Upper lobe of right lung (tissue), 1 donor: ENCODE measurements around the gene MYO1F. TPM values are rescaled to one million over a fixed set of nuclear protein-coding genes. Genes with fewer than 3 reads are reported as not detected.
A peak's percentile ranks its signal among the peaks of the same experiment; 100 is the strongest.

Experiments
- ATAC-seq: fragments of 200-7000 bp; cut with Tn5 transposase; one replicate; pipeline ENCODE4 v1.9.1; 2020; ENCODE audit warnings: mild to moderate bottlenecking, moderate library complexity
- DNase-seq: peaks from one replicate; pipeline ENCODE4 v3.0.0-alpha.2; 2020
- H3K27ac ChIP-seq: fragments of 200-600 bp; one replicate; pipeline ENCODE4 v1.8.0; 2022
- H3K27me3 ChIP-seq: fragments of 200-600 bp; one replicate; pipeline ENCODE4 v1.8.0; 2022; ENCODE audit warnings: mild to moderate bottlenecking
- H3K36me3 ChIP-seq: fragments of 200-600 bp; one replicate; pipeline ENCODE4 v1.8.0; 2022
- H3K4me1 ChIP-seq: fragments of 200-600 bp; one replicate; pipeline ENCODE4 v1.8.0; 2022
- H3K4me3 ChIP-seq: fragments of 200-600 bp; one replicate; pipeline ENCODE4 v1.8.0; 2022; ENCODE audit warnings: mild to moderate bottlenecking
- H3K9me3 ChIP-seq: fragments of 200-600 bp; one replicate; pipeline ENCODE4 v1.8.0; 2022
- intact Hi-C: fragments of 100-400 bp; cut with DNase I; formaldehyde crosslinking; loops from one replicate; pipeline ENCODE4 v1.11.0; 2022
- total RNA-seq: library from RNA; stranded (reverse); fragmentation: NEBNext Ultra II Directional; extraction: Animal tissue kit (Norgen Biotek cat#: 25700); gene quantifications from one replicate; pipeline ENCODE4 v1.2.1, GENCODE V29; 2021
- TF ChIP-seq, protein P1 (sequence below): fragments of 200-600 bp; IDR thresholded peaks from one replicate; pipeline ENCODE4 v1.8.0; 2022; ENCODE audit warnings: antibody characterized with exemption
- donor health status: DM: no; HTN: yes; CAD: no; lungs with severe emphysema.

The MYO1F gene
- total RNA-seq, 1 donor from 2014 or later: 106 TPM

DNA sequence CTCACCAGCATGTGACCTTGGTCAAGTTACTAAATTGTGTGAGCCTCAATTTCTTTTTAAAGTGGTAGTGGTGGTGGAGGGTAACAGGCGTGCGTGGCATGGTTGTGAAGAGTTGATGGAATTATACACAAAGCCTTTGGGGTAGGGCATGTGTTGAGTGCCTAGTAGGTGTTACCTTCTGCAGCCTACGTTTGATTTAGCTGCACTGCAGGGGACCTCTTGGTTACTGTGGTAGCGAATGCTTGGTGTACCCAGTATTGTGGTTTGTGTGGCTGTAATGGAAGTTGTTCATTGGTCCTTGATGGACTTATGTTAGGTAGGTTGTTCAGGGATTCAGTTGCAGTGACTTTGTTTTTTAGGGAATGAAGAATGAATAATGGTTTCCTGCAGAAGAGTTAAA, 99.4 kb downstream of the MYO1F start:
- H3K9me3 ChIP-seq: no peaks in the 10 kb centered on the region
- no peak for DNase-seq
- H3K4me3 ChIP-seq: no peak overlapping the region
- H3K27ac ChIP-seq: no peak overlapping the region
- ATAC-seq: no peak
- intact Hi-C loops: no loop called here
- peaks cover 30% of the 10 kb centered on the region for H3K4me1 ChIP-seq
- H3K36me3 ChIP-seq: peaks cover 87% of the 10 kb centered on the region
- TF ChIP-seq, protein P1, sequence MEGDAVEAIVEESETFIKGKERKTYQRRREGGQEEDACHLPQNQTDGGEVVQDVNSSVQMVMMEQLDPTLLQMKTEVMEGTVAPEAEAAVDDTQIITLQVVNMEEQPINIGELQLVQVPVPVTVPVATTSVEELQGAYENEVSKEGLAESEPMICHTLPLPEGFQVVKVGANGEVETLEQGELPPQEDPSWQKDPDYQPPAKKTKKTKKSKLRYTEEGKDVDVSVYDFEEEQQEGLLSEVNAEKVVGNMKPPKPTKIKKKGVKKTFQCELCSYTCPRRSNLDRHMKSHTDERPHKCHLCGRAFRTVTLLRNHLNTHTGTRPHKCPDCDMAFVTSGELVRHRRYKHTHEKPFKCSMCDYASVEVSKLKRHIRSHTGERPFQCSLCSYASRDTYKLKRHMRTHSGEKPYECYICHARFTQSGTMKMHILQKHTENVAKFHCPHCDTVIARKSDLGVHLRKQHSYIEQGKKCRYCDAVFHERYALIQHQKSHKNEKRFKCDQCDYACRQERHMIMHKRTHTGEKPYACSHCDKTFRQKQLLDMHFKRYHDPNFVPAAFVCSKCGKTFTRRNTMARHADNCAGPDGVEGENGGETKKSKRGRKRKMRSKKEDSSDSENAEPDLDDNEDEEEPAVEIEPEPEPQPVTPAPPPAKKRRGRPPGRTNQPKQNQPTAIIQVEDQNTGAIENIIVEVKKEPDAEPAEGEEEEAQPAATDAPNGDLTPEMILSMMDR: no peak
- no peaks in the 10 kb centered on the region for H3K27me3 ChIP-seq

GRCh38 chr19:8476524-8476923, 100.7 kb downstream of the MYO1F start:
- Histone ChIP-seq H3K9me3 (no peaks in the 10 kb centered on the region), H3K27me3 (no peaks in the 10 kb centered on the region), H3K4me3 (no peak overlapping the region), H3K4me1 (peaks cover 29% of the 10 kb centered on the region), H3K27ac (no peak overlapping the region), H3K36me3 (peaks cover 90% of the 10 kb centered on the region)
- ATAC-seq: no peak
- intact Hi-C loops: no loop called here
- DNase-seq: no peak
- TF ChIP-seq, protein P1: no peak

DNA sequence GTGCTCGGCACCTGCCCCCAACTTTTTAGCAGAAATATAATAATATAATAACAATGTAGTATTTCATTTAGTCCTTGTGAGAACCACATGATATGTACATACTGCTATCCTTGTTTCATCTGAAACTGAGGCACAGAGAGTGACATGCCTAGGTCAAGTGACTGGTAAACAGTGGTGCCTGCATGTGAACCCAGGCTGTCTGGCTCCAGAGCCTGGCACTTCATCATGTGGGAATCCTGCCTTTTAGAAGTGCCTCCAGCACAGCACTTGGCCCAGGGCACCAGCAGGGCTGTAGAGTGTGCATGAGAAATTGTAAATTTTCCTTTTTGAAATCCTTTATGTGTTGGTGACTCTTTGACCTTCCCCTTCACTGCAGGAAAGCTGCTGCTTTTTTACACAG, 102.2 kb downstream of the MYO1F start:
- intact Hi-C loops: no loop called here
- DNase-seq (no peak), ATAC-seq (no peak)
- Histone ChIP-seq H3K4me3 (no peak overlapping the region), H3K36me3 (peaks cover 94% of the 10 kb centered on the region), H3K4me1 (peaks cover 14% of the 10 kb centered on the region), H3K27ac (no peak overlapping the region), H3K27me3 (no peaks in the 10 kb centered on the region), H3K9me3 (no peaks in the 10 kb centered on the region)
- TF ChIP-seq, protein P1: no peak

DNA sequence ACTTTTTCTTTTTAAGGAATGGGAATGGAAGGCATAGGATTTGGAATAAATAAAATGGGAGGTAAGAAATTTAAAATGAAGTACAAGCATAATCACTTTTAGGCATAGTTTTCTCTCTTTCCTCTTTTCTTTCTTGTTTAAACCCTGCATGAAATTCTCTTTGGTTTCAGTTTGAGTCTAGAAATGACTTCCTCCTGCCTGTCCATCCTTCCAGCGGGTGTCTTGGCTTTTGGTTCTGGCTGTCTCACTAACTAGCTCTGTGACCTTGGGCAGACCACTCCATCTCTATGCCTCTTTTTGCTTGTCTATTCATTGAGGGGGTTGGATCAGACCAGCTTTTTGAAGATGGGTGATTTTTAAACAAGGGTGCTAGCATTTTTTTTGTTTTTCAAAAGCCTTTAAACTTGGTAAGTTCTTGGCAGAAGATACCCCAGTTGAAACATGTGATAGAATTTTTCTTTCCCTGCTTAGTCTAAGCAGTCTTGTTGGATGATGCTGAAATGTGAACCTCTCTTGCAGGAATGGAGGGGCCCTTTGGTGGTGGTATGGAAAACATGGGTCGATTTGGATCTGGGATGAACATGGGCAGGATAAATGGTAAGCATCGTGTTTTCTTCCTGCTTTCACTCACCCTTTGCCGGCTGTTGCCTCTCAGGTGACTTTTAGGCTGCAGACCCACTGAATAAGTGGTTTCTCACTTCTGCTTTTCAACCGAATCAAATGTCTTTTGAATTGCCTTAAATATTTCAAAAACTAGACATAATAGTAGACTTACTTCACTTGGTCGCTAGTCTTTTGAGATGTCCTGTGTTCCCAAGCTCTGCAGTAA, 103.4 kb downstream of the MYO1F start:
- Histone ChIP-seq H3K9me3 (no peaks in the 10 kb centered on the region), H3K27ac (no peak overlapping the region), H3K27me3 (no peaks in the 10 kb centered on the region), H3K4me3 (no peak overlapping the region), H3K36me3 (peaks cover 100% of the 10 kb centered on the region), H3K4me1 (peaks cover 11% of the 10 kb centered on the region)
- DNase-seq (no peak), ATAC-seq (peak; percentile 34)
- intact Hi-C loops: no loop called here
- TF ChIP-seq, protein P1: no peak

Other genes starting within 250 kb of the MYO1F start
- gene KANK3, start 234.2 kb downstream of the MYO1F start, total RNA-seq: 54.0 TPM
- 6.3 TPM for gene ANGPTL4, start 213.3 kb downstream of the MYO1F start, total RNA-seq
- gene RAB11B, start 187.1 kb downstream of the MYO1F start, total RNA-seq: 114 TPM
- 58.7 TPM for gene MARCHF2, start 164.1 kb downstream of the MYO1F start, total RNA-seq
- 131 TPM for gene HNRNPM, start 132.5 kb downstream of the MYO1F start, total RNA-seq
- 31.3 TPM for gene PRAM1, start 74.8 kb downstream of the MYO1F start, total RNA-seq
- 23.4 TPM for gene ZNF414, start 63.3 kb downstream of the MYO1F start, total RNA-seq
- 29.4 TPM for gene ADAMTS10, start 33.3 kb upstream of the MYO1F start, total RNA-seq
- not detected for gene NFILZ, start 53.2 kb upstream of the MYO1F start, total RNA-seq
- gene ACTL9, start 121.4 kb upstream of the MYO1F start, total RNA-seq: not detected
- not detected for gene OR2Z1, start 144.2 kb upstream of the MYO1F start, total RNA-seq